Activated B cell treated with CpG ODN at 0.5 μM for 24 hours (primary cell): ENCODE results near the gene PREX1. TPM values are rescaled to one million over a fixed set of nuclear protein-coding genes. Genes with fewer than 3 reads are reported as not detected.
A peak's percentile ranks its signal among the peaks of the same experiment; 100 is the strongest.

Experiments
- ATAC-seq: fragments of 200-7000 bp; cut with Tn5 transposase; one replicate; pipeline ENCODE4 v1.10.0; 2021; ENCODE audit warnings: low read depth, mild to moderate bottlenecking, moderate library complexity
- CTCF ChIA-PET: fragments of 350-600 bp; sonication (Branson Sonifier 250); formaldehyde crosslinking; loops from one replicate; lab custom pipeline; 2021; ENCODE audit warnings: antibody characterized with exemption; lab: Charles Lee
- POLR2A ChIA-PET: fragments of 350-600 bp; sonication (Branson Sonifier 250); formaldehyde crosslinking; loops from one replicate; lab custom pipeline; 2021; ENCODE audit warnings: antibody characterized with exemption; lab: Charles Lee
- DNase-seq: peaks from one replicate; pipeline ENCODE4 v3.0.0; 2022
- H3K27ac Mint-ChIP-seq: one replicate; pipeline ENCODE4 v1.8.0; 2020; ENCODE audit warnings: mixed read lengths
- H3K27me3 Mint-ChIP-seq: one replicate; pipeline ENCODE4 v1.8.0; 2021; ENCODE audit warnings: mixed read lengths
- H3K36me3 Mint-ChIP-seq: one replicate; pipeline ENCODE4 v1.8.0; 2021; ENCODE audit warnings: low read depth, mixed read lengths
- H3K4me1 Mint-ChIP-seq: one replicate; pipeline ENCODE4 v1.8.0; 2021; ENCODE audit warnings: mixed read lengths
- H3K4me3 Mint-ChIP-seq: one replicate; pipeline ENCODE4 v1.8.0; 2020; ENCODE audit warnings: mild to moderate bottlenecking, mixed read lengths
- H3K9me3 Mint-ChIP-seq: one replicate; pipeline ENCODE4 v1.8.0; 2020; ENCODE audit warnings: mixed read lengths
- intact Hi-C: fragments of 100-400 bp; cut with micrococcal nuclease; formaldehyde crosslinking; loops from one replicate; pipeline ENCODE4 v1.15.1; 2024
- total RNA-seq: library from RNA; stranded (reverse); gene quantifications from 2 replicates; pipeline ENCODE4 v1.2.3, GENCODE V29; 2022
- TF ChIP-seq, protein P1 (sequence below): fragments of 200-600 bp; IDR thresholded peaks from one replicate; pipeline ENCODE4 v1.8.0; 2022; ENCODE audit warnings: antibody characterized with exemption, mild to moderate bottlenecking

PREX1 gene
- total RNA-seq, 1 donor from 2014 or later, result 71.4 TPM

DNA sequence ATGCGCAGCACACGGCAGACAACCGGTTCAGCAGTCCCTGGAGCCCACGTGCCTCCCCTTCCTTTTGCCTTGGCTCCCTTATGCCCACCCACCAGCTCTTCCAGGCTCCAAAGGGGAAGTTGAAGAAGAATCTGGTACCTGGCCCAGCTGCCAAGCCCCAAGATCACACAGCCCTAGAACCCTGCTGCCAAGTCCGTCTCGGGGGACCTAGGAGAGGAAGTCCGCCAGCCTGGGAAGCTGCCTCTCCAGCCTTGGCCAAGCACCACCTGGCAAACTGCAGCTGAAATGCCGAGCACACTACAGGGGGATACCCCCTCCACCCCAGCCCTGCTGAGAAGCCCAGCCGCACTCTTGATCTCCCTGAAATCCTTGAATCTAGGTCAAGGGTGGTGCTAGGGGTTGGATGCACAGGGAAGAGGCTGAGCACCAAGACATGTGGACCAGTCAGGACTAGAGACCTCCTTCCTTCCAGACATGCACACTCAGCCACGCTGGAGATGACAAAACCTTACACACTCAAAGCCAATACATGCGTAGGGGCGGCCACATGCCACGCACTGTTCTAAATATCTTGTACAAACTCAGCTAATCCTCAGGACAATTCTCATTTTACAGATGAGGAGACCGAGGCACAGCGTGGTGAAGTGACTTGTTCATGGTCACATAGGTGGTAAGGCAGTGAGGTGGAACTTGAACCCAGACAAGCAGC lies 124.1 kb downstream of the PREX1 start:
- Mint-ChIP-seq H3K36me3 (peaks cover 81% of the 10 kb centered on the region), H3K4me1 (peaks cover 12% of the 10 kb centered on the region), H3K27ac (peak overlapping the region; percentile 31), H3K27me3 (no peaks in the 10 kb centered on the region), H3K4me3 (no peak overlapping the region), H3K9me3 (no peaks in the 10 kb centered on the region)
- TF ChIP-seq, protein P1, sequence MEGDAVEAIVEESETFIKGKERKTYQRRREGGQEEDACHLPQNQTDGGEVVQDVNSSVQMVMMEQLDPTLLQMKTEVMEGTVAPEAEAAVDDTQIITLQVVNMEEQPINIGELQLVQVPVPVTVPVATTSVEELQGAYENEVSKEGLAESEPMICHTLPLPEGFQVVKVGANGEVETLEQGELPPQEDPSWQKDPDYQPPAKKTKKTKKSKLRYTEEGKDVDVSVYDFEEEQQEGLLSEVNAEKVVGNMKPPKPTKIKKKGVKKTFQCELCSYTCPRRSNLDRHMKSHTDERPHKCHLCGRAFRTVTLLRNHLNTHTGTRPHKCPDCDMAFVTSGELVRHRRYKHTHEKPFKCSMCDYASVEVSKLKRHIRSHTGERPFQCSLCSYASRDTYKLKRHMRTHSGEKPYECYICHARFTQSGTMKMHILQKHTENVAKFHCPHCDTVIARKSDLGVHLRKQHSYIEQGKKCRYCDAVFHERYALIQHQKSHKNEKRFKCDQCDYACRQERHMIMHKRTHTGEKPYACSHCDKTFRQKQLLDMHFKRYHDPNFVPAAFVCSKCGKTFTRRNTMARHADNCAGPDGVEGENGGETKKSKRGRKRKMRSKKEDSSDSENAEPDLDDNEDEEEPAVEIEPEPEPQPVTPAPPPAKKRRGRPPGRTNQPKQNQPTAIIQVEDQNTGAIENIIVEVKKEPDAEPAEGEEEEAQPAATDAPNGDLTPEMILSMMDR, result no peak
- DNase-seq (no peak), ATAC-seq (no peak)
- ChIA-PET CTCF (no interaction called here), POLR2A (interaction anchor here (1.1 kb wide), 1 partner anchor 8 kb away, joined by 3 read pairs; no protein-coding TSS in a partner anchor)
- intact Hi-C loops, result no loop called here

DNA sequence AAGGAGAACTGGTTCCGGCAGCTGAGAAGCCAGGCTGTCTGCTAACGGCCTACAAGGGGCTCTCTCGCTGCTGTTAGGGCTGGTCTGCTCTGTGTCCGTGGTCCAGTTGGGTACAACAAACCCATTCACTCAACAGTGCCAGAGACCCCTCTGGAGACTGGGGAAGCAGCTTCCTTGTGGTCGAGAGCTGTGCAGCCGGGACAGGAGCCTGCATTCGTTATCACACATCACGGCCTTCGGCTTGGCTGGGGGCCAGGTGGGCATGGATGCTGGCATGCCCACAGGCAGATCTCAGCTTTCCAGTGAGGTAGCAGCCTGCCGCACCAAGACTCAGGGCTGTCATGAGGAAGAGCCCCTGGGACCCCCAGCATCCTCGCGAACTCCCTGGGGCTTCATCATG lies 124.7 kb downstream of the PREX1 start:
- intact Hi-C loops, result no loop called here
- CTCF ChIA-PET, result no interaction called here
- TF ChIP-seq, protein P1, result no peak
- no peak for ATAC-seq
- Mint-ChIP-seq H3K27ac (no peak overlapping the region), H3K27me3 (no peaks in the 10 kb centered on the region), H3K9me3 (no peaks in the 10 kb centered on the region), H3K36me3 (peaks cover 81% of the 10 kb centered on the region), H3K4me1 (peaks cover 7% of the 10 kb centered on the region), H3K4me3 (no peak overlapping the region)
- POLR2A ChIA-PET, result interaction anchor here (1.0 to 1.1 kb wide), 2 partner anchors 9 to 13 kb away, joined by 3 read pairs; no protein-coding TSS in a partner anchor
- DNase-seq, result no peak

DNA sequence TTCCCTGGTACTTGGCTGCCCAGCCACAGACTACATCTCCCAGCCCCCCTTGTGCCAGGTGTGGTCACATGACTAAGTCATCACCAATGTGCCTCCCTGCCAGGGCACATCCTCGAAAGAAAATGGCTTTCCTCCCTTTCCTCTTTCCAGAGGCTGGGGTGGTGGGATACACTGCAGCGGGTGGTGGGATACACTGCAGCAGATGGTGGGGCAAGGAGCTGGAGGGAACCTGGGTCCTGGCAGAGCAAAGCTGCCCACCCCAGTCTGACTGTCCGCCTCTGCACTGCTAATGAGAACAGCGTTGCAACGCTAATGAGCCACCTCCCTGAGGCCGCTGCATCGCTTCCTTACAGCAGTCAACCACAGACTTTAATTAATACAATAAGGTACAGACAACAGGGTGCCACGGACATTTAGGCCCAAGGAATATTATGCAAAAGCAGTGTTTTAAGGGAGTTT lies 125.3 kb downstream of the PREX1 start:
- ChIA-PET CTCF (no interaction called here), POLR2A (interaction anchor here (1.0 to 1.1 kb wide), 2 partner anchors 10 to 14 kb away, joined by 3 read pairs; no protein-coding TSS in a partner anchor)
- Mint-ChIP-seq H3K27ac (no peak overlapping the region), H3K4me1 (peaks cover 7% of the 10 kb centered on the region), H3K36me3 (peaks cover 83% of the 10 kb centered on the region), H3K4me3 (no peak overlapping the region), H3K27me3 (no peaks in the 10 kb centered on the region), H3K9me3 (no peaks in the 10 kb centered on the region)
- DNase-seq (no peak), ATAC-seq (no peak)
- intact Hi-C loops, result no loop called here
- TF ChIP-seq, protein P1, result no peak

DNA sequence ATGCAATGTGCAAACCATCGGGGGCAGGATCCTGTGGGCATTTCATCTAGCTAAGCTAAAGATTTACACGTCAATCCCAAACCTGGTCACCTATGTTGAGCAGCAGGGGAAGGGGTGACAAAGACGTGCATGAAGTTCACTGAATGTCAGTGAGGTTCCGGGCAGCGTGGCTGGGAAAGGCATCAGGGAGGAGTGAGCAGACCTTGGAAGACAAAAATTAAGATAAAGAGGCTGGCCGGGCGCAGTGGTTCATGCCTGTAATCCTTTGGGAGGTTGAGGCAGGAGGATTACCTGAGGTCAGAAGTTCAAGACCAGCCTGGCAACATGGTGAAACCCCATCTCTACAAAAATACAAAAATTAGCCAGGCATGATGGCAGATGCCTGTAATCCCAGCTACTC lies 126.1 kb downstream of the PREX1 start:
- CTCF ChIA-PET, result interaction anchor here (1.0 kb wide), 1 partner anchor 44 kb away, joined by 3 read pairs; no protein-coding TSS in a partner anchor
- no peak for DNase-seq
- H3K9me3 Mint-ChIP-seq, result no peaks in the 10 kb centered on the region
- no peak for ATAC-seq
- peaks cover 4% of the 10 kb centered on the region for H3K4me1 Mint-ChIP-seq
- peaks cover 80% of the 10 kb centered on the region for H3K36me3 Mint-ChIP-seq
- no peaks in the 10 kb centered on the region for H3K27me3 Mint-ChIP-seq
- no peak overlapping the region for H3K27ac Mint-ChIP-seq
- POLR2A ChIA-PET, result no interaction called here
- no peak overlapping the region for H3K4me3 Mint-ChIP-seq
- TF ChIP-seq, protein P1, result no peak
- intact Hi-C loops, result no loop called here

DNA sequence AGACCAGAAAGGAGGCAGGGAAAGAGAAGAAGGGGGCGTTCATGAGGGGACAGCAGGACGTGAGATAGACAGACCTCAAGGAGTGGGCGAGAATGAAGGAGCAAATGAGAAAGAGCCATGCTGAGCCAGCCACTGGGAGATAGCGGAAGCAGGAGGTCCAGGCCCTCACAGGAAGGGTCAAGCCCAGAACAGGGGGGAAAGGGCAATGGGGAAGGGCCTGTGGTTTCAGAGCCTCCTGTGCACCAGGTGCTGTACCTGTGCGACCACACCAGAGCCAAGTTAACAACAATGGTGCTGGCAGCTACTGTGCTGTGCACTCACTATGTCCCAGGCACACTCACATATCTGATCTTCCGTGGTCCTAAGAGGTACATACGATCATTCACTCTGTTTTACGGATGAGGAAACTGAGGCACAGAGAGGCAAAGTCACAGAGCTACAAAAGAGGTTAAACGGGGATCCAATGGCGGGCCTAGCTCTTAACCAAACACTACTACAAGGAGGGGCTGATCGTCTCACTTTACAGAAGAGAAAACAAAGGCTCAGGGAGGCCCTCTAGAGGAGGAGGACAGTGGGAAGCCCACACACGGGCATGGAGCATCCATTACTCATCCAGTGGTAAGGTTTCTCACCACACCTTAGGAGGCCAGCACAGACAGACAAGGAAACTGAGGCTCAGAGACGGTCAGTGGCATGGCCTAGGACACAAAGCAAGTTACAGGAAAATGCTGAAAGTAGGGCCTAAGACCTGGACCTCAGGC lies 129.1 kb downstream of the PREX1 start:
- intact Hi-C loops, result no loop called here
- ATAC-seq, result no peak
- Mint-ChIP-seq H3K9me3 (no peaks in the 10 kb centered on the region), H3K4me3 (no peak overlapping the region), H3K27me3 (no peaks in the 10 kb centered on the region), H3K27ac (no peak overlapping the region), H3K4me1 (peaks cover under 1% of the 10 kb centered on the region), H3K36me3 (peaks cover 75% of the 10 kb centered on the region)
- POLR2A ChIA-PET, result no interaction called here
- TF ChIP-seq, protein P1, result no peak
- DNase-seq, result no peak
- CTCF ChIA-PET, result no interaction called here
